ENCODE results near the gene SASH1.

DNA sequence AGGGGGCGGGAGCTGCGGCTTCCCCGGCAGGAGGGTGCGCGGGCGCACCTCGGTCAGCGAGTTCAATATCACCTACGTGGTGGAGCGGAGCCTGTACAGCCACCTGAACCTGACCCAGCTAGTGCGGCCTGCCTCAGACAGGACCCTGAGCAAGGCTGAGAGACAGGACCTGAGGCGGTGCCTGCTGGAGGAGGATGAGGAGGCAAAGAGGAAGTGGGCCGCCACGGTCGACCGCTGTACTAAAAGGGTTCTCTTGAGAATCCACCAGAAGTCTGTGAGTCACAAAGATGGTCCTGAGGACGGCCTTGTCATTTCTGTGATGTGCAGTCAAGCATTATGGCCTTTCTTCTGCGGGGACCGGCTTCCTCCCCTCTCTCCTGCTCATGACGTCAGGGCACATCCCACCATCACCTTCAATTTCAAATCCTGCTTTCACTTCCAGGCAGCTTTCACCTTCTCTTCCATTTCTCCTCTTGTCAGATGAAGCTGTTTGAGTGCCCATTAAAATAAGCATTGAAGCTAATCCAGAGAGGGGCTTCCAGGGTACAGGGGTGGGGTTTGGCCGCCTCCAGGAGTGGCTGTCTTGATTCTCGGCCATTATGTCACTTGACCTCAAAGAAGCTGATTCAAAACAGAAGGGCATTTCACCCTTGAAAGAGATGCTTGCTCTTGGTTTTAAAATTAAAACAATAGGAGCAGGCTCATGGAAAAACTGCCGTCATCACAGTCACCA is 177.6 kb downstream of the SASH1 start:
- no peak for TF ChIP-seq POLR2A (IDR thresholded peaks at IDR 0.05)
- TF ChIP-seq, protein P1, sequence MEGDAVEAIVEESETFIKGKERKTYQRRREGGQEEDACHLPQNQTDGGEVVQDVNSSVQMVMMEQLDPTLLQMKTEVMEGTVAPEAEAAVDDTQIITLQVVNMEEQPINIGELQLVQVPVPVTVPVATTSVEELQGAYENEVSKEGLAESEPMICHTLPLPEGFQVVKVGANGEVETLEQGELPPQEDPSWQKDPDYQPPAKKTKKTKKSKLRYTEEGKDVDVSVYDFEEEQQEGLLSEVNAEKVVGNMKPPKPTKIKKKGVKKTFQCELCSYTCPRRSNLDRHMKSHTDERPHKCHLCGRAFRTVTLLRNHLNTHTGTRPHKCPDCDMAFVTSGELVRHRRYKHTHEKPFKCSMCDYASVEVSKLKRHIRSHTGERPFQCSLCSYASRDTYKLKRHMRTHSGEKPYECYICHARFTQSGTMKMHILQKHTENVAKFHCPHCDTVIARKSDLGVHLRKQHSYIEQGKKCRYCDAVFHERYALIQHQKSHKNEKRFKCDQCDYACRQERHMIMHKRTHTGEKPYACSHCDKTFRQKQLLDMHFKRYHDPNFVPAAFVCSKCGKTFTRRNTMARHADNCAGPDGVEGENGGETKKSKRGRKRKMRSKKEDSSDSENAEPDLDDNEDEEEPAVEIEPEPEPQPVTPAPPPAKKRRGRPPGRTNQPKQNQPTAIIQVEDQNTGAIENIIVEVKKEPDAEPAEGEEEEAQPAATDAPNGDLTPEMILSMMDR (IDR thresholded peaks at IDR 0.05) = no peak

Data from esophagus squamous epithelium (tissue), 4 donors.